SHP77 (cell line): ENCODE data around the gene CXCL1.
A peak's percentile ranks its signal among the peaks of the same experiment; 100 is the strongest.

ENCODE experiments used
- DNase-seq, 2 experiments: peaks; one replicate each; lab custom pipeline; 2025; lab: John Stamatoyannopoulos, UW

CXCL1 gene

DNA sequence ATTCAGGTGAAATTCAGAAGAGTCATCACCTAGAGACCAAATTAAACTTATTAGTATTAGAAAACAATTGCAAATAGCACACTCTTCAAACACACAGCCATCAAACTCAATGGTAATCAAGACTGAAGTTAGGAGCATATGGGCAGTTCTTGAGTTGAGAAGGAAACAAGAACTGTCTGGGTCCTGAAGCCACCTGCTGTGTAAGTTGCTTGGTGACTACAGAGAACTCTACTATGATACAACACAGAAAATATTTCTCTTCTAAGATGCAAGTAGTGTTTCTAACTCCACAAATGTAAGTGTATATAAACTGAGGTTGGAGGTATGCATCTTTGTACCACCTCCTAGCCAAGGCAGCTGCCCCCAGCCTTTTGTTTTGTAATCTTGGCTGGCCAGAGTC lies 16.4 kb upstream of the CXCL1 start:
- no peak for DNase-seq

DNA sequence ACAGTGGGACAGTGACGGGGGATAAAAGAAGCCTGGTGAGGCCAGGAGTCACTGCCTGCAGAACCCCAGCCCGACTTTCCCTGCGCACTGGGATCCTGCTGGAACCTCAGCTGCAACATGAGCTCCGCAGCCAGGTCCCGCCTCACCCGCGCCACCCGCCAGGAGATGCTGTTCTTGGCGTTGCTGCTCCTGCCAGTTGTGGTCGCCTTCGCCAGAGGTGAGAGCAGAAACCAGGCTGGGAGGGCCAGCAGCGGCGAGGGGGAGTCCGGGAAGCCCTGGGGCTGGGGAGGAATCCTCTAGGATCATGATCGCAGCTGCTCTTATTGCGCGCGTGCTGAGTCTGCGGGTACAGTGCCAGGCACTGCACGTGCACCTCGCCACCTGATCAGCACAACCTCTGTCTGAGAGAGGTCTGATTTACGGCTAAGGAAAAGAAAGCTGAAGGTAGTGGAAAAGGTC lies 15.9 kb upstream of the CXCL1 start, which contains the start of gene PF4V1:
Gene PF4V1 (plus strand): TSS at position 51 of the 459 bp plus-strand sequence. CDS start 67 bp downstream, at position 118.
- DNase-seq = peak; percentile 13 to 44

DNA sequence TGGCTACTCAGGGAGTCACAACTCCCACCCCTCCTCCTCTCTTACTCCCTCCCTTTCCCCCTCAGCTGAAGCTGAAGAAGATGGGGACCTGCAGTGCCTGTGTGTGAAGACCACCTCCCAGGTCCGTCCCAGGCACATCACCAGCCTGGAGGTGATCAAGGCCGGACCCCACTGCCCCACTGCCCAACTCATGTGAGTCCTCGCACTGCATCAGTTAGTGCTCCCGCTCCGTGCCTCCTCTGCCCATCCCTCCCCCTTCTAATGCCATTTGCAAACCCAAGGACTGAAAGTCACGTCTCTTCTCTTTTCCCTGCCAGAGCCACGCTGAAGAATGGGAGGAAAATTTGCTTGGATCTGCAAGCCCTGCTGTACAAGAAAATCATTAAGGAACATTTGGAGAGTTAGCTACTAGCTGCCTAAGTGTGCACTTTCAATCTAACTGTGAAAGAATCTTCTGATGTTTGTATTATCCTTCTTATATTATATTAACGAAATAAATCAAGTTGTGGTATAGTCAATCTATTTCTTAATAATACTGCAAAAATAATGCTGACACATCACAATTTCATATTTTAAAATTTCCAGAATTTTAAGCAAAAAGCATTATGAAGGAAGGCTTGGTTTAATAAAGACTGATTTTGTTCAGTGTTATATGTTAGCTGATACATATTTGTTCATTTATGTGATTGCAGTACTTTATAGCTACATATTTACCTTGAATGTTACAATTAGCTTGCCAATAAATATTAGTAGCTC lies 15.3 kb upstream of the CXCL1 start:
- no peak for DNase-seq

DNA sequence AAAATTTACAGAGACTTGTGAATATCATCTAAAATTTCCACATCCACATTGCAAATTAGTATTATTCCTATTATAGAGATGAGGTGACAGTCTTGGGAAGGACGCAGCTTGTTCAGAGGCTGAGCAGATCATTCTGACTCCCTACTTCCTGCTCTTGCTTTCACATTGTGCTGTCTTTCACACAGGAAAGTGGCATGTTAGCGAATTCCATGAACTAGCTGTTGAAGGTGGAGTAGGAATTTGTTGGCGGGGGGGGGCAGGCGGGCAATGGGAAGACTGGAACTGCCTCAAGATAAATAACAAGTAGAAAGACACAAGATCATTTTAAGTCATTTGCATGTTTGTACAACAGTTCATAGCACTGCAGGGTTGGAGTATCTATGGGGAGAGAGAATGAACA lies 13.8 kb upstream of the CXCL1 start:
- no peak for DNase-seq

DNA sequence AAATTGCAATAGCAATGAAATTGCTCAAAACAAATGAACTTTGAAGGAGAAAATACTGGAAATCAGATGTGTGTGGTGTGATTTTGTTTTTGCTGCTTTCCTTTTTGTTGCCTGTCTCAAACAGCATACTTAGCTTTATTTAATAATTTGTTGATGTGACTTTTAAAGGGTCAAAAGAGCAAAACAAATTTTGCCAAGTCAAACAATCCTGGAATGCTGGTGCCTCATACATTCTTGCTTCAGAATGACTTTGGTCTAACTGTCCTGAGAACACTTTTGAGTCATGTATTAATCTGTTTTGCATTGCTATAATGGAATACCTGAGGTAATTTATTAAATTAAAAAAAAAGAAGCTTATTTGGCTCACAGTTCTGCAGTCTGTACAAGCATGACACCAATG lies 12.7 kb upstream of the CXCL1 start:
- DNase-seq = no peak

DNA sequence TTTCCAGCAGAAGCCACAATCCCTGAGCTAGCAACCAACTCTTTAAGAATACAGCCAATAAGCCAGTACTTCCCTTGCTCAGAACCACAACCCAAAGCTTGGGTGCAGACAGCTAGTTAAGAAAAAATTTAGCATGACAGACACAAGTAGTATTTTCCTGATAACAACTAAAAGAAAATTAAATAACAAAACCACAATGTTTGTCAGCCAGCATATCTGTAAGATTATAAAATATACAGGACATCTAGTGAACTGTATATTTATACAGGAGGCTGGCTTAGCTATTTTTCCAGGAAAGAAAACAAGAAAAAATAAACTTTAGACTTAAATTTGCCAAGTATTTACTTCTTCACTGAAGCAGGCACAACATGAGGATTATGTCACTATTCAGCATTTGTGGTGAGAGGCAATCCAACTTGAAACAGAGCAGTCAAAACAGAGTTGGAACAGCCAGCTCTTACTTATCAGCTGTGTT lies 9.5 kb upstream of the CXCL1 start:
- no peak for DNase-seq

DNA sequence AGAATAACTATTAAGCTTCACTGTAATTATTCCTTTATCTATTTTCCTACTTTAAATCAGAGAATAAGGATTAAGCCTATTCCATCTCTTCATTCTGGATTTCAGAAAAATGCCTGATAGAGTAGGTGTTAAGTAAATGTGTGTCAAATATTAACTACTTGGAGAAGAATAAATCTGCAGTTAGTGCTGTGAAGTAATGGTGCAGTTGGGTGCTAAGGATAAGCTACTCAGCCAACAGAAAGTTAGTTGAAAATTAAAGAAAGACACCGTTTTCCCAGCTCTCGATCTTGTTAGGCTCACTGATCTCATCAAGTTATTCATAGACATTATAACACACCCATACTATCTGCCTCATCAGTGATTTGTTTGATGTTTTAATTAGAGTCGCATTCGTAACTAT lies 9.0 kb upstream of the CXCL1 start:
- no peak for DNase-seq

DNA sequence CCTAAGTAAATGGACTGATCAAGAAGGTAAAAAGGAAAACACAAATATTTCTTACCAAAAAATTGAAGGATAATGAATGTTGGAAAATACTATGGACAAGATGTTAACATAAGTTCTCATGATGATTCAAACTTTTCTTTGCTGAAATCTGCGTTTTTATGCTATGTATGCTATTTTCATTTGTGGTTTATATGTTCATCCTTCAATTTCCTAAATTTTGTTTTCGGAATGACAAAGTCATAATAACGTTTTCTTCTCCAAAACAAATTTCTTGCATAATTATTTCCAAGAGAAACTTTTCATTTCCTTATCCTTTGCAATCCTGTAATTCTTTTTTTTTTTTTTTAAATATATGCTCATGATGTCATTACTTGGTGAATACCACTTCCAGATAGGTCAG lies 8.3 kb upstream of the CXCL1 start:
- DNase-seq = no peak

DNA sequence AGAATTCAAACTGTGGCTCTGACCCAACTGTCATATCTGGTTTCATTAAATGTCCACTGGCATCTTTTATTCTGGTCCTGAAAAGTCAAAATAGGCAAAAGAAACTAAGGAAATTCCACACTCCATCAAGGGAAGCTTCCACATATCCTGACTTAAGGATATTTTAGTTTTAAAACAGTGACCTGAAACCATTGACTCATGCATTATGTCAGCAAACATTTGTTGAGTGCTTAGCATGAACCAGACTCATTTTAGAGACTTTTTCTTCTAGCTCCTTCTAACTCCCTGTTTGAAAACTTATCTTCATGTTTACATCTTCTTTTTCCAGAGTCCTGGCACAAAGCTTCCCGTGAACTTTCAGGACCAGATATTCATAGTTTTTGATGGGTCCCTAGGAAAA lies 6.9 kb upstream of the CXCL1 start:
- DNase-seq = no peak

DNA sequence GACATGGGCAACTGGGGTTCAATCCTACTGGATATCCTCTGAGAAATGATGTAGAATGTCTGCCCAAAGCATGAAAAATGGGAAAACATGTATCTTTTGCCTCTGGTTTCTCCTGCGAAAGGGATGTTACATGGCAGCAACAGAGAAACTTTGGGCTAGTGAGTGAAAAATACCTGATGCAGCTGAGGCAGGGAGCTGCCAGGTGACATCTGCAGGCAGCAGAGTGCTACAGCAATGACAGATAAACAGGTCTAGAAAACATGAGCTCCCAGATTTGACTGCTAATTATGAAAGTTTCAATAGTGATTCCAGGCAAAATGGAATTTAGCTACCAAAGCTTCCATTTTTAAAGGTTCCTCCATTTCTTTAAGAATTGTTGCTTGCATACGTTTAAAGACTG lies 4.8 kb upstream of the CXCL1 start:
- DNase-seq = peak in 1 of 2 experiments; percentile 37

DNA sequence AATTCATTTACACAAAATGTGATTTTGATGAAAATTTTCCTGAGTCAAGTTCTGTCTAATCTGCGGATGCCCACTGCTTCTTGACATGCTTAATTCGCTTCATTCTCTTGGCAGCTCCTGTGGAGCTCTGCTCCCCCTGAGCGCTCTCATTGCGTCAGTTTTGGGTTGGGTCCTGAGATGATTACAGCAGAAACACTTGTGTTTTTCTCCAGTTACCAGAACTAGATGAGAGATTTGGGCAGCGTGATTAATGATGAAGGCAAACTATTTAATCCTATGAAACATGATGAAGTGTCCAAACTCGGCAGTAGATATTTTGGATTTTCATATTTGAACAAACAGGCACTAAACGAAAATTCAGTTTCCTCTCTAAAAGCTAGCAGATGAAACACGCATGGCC lies 4.2 kb upstream of the CXCL1 start:
- DNase-seq = no peak

DNA sequence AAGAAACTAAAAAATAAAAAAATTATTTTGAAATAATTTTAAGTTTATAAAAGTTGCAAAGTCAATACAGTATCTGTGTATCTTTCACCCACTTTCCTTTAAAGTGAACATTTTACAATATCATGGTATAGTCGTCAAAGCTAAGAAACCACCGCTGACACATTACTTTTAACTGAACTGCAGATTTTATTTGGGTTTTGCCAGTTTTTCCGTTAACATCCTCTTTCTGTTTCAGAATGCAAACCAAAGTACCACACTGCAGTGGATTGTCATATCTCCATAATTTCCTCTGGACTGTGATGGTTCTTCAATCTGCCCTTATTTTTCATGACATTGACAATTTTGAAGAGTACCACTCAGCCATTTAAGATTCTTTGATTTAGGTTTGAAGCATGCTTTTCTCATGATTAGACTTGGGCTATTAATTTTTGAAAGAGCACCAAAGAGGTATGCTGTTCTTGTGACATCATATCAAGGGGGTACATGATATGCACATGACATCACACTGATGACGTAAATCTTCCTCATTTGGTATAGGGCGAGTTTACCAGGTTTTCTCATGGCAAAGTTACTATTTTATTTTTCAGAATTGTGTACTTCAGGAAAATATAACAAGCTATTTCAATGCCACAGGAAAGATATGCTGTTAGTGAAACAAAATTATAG lies 3.6 kb upstream of the CXCL1 start:
- no peak for DNase-seq

DNA sequence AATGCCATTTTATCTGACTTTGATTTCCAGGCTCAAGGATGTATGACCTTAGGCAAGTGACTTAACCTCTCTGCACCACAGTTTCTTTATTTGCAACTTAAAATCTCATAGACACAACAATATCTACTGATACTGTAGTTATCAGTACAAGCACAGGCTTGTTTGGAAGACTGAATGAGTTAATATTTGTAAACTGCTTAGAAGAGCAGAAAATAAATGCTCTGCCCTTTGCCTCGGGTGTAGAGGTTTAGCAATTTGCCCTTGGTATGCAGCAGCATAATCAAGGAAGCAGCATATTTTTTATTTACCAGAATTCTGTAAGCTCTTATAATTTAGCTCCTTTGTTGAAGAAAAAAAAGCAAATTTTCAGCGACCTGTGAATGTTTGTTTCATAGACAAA lies 2.9 kb upstream of the CXCL1 start:
- DNase-seq = no peak

DNA sequence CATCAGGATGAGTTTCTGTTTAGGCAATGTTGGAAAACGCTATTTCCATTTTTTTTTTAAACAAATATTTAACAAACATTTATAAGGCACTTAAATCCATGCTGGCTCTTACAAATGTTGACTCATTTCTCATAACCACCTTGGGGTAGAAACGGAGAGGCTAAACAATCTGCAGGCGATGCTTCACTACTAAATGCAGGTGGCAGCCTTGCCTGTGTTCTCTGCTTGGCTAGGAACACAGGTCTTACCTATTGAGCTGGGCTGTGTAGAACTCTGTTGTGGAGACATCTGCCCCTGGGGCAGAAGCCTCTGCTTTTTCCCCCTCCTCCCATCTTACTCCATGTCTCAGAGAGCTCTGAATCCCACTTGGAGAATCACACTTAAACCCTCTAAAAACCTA lies 1.4 kb upstream of the CXCL1 start:
- DNase-seq = peak; percentile 30 to 40

DNA sequence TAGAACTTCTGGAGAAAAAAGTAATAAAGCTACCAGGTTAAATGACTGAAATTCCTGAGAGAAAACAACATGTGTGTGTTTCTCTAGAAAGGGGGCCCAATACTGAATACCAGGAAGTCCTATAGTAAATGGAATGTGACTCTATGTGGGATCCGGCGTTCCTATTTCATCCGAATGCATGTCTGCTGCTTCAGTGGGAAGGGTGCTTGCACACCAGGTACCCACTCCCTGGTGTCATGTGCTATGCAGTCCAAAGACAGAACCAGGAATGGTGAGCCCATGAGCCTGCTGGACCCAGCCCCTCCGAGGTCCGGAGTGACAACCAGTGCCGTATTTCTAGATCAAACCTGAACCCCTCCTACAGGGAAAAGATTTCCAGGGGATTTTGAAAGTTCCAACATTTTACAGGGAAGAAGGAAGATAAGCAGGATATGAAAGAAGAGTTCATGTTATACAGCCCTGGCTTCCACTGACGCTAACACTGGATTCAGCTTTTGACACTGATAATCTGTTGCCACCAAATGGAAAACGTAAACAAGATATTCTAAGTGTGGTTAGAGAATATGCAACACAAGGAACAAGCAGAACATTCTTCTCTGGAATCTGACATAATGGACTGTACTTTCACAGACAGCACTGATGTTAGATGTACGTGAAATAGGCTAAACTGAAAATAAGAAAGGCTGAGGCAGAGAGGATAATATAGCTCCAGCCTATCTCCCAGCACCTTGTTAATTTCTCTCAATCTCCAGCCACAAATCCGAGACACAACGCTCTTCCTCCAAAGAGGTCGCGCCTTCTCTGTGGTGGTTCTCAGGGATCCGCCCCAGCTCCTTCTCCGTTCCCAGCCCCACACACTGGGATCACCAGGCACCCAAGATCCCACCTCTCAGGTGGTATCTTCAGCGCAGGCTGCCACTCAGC lies 725 bp upstream of the CXCL1 start:
- DNase-seq = no peak

DNA sequence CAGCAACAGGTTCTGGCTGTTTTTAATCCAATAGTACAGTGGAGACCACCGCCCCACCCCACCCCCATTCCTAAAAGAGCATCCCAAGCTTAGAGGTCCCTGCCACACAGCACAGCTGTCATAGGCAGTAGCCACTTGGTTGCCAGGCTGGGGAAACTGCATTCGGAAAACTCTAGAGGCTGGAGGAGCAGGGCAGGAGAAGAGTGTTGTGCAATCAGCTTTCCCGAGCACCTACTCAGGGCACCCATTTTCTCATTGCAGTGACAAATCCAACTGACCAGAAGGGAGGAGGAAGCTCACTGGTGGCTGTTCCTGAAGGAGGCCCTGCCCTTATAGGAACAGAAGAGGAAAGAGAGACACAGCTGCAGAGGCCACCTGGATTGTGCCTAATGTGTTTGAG lies 1.1 kb downstream of the CXCL1 start:
- peak; percentile 19 to 24 for DNase-seq

DNA sequence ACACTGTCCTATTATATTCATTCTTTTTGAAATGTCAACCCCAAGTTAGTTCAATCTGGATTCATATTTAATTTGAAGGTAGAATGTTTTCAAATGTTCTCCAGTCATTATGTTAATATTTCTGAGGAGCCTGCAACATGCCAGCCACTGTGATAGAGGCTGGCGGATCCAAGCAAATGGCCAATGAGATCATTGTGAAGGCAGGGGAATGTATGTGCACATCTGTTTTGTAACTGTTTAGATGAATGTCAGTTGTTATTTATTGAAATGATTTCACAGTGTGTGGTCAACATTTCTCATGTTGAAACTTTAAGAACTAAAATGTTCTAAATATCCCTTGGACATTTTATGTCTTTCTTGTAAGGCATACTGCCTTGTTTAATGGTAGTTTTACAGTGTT lies 1.6 kb downstream of the CXCL1 start:
- no peak for DNase-seq

DNA sequence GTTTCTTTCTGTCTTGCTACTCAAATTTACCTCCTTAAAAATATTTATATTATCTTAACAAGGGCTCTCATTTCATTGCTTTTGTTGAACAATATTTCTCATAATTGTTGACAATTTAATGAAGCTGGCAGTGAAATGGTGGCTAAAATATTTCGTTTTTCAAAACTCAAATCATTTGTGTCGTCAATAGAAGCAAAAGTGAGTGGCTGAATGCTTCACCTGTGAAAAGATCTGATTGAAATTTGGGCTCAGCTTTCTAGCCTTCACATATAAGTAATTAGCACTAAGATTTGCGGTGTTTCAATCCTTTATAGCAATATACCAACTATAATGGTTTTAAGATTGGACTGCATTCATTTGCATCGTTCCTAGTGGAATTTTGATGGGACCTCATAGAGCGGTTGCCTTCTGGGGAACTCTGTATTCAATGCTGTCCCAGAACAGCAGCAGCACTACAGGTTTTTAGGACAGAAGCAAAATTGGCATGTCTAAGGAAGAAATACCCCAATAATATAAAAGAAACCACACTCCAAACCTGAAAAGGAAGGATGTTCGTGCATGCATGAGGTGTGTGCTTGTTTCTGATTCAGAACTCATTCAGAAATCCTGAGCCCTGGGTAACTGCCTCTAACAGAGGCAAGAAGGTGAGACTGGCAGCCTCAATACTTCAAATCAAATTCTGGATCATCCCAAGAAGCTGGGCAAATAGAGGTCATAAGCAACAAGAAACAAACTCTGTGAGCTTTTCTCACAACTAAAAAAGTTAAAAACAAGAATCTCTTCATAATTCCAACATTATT lies 2.5 kb downstream of the CXCL1 start:
- DNase-seq = no peak

DNA sequence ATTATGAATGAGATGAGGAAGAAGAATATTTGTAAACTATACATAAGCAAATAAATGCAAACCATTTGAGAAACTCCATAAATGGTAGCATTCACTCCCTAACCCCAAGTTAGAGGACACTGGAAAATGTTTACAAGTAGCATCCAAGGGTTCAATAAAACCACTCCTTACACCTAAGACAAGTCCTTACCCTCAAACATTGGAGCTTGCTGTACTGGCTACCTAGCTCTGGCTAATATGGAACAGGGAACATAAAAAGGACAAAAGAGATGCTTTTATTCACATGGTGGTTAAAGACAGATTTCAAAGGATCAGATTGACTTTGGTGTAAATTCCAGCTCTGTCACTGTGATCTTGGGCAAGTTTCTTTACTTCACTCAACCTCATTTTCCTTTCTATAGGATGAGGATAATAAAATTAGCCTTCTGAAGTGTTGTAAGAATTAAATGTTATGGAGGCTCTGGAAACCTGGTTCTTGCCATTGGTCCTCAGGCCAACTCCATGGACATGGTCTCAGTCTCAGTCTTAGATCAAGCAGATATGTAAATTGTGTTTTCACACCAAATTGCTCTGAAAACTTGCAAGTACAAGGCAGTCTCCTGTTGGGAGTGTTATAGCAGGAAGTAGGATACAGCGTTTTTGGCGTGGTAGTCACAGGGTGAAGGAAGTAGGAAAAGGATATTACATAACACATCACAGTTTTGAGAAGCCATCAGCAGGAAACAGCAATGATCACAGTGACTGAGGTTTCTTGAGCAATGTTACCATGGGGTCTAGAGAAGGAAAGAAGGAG lies 3.3 kb downstream of the CXCL1 start:
- no peak for DNase-seq

DNA sequence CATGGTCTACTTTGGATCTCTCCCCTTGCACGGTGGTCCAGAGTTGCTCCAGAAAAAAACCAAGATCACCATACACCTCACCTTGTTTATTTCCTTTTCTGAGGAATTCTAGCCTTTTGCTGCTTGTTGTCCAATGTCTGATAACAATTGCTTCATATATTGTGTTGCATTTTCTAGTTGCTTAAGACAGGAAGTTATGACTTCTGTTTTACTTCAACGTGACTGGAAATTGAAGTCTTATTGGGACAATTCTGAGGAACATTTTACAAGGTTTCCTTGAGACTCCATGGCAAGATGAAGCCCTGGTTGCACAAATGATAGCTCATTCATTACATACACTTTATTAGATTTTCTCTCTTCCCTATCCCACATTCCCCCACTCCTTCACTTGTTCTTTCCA lies 5.2 kb downstream of the CXCL1 start:
- DNase-seq = no peak

DNA sequence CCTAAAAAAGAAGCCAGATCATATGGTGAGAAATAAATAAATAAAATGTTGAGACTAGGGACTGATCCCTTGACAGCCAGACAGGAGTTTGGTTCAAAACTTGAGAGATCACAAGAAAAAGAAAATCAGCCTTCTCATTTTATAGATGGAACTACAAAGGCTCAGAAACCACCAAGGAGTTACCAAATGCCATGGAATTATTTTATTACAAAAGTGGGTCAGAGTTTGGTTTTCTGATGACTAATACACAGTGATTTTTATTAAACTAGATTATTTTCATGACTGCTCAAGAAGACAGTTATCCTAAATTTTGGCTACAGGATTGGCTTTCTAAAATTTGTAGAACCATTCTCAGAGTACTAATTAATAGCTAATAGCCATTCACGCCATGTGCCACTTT lies 6.2 kb downstream of the CXCL1 start:
- DNase-seq = no peak
